GM10847 (cell line): ENCODE results near the gene CNIH3.

Experiments
- POLR2A ChIP-seq: IDR thresholded peaks from 2 replicates; pipeline ENCODE4 v1.6.1; 2011; ENCODE audit not compliant: insufficient read length; ENCODE audit errors: extremely low read depth

CNIH3 gene

GRCh38 chr1:224735159-224735558, 119.0 kb downstream of the CNIH3 start:
- TF ChIP-seq POLR2A: no peak

- TF ChIP-seq POLR2A: no peak
Measured at GRCh38 chr1:224736619-224737352, 120.7 kb downstream of the CNIH3 start.

- TF ChIP-seq POLR2A: no peak
Measured at GRCh38 chr1:224737353-224737727, 121.2 kb downstream of the CNIH3 start.

GRCh38 chr1:224739303-224739996, 123.3 kb downstream of the CNIH3 start:
- no peak for TF ChIP-seq POLR2A

- TF ChIP-seq POLR2A: no peak
Measured at GRCh38 chr1:224739997-224740684, 124.0 kb downstream of the CNIH3 start.

- TF ChIP-seq POLR2A: no peak
Measured at GRCh38 chr1:224740685-224741052, 124.6 kb downstream of the CNIH3 start.

- no peak for TF ChIP-seq POLR2A
Measured at GRCh38 chr1:224742349-224742748, 126.2 kb downstream of the CNIH3 start.

GRCh38 chr1:224743608-224744164, 127.6 kb downstream of the CNIH3 start:
- no peak for TF ChIP-seq POLR2A

GRCh38 chr1:224744521-224744920, 128.4 kb downstream of the CNIH3 start:
- TF ChIP-seq POLR2A: no peak

- TF ChIP-seq POLR2A: no peak
Measured at GRCh38 chr1:224745394-224745793, 129.3 kb downstream of the CNIH3 start.

- TF ChIP-seq POLR2A: no peak
Measured at GRCh38 chr1:224745924-224746323, 129.8 kb downstream of the CNIH3 start.

GRCh38 chr1:224747578-224747977, 131.5 kb downstream of the CNIH3 start:
- no peak for TF ChIP-seq POLR2A

- TF ChIP-seq POLR2A: no peak
Measured at GRCh38 chr1:224749916-224750315, 133.8 kb downstream of the CNIH3 start.

- TF ChIP-seq POLR2A: no peak
Measured at GRCh38 chr1:224751624-224752311, 135.7 kb downstream of the CNIH3 start.

GRCh38 chr1:224753491-224753890, 137.4 kb downstream of the CNIH3 start:
- TF ChIP-seq POLR2A: no peak

GRCh38 chr1:224755586-224755985, 139.5 kb downstream of the CNIH3 start:
- no peak for TF ChIP-seq POLR2A

- no peak for TF ChIP-seq POLR2A
Measured at GRCh38 chr1:224757508-224757907, 141.4 kb downstream of the CNIH3 start.
